ENCODE results near the gene HIGD2A.
"Not testable (repeated sequence)": the region's sequence is repeated elsewhere in the genome, so short reads cannot be mapped to it uniquely, and the experiment has no call there.

Gene HIGD2A

DNA sequence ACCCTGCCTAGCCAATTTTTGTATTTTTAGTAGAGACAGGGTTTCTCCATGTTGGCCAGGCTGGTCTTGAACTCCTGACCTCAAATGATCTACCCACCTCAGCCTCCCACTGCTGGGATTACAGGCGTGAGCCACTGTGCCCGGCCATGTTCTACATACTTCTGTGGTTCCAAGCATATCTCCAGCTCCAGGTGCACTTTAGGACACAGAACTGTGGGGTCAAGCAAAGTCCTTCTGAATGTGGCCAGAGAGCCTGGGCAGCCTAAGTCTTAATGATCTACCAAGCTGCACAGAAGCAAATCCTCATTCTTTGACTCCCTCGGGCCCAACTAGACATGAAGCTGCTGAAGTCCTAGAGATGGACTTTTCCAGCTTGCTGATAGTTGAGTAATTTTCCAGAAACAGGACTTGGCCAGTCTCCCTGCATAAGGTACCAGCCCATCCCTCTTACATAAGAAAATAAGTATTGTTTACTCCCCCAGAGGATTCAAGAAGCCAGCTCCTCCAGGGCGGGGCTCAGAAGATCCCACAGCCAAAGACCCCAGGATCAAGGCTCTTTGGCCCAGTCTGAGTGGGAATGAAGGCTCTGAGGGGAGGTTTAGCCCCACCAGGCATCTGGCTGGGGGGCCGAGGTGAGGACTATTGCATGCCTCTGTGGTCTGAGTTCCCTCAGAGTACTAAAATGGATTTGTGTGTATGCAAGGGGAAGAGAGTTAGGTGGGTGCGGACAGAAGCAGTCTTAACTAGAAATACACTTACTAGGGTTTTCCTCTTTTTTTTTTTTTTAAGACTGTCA lies 19.1 kb downstream of the HIGD2A start:
- in situ Hi-C loops (cut with HindIII; ENCODE audit: low pct_unique_long_range_greater_than_20kb, low sequenced_read_pairs), result no loop called here
- TF ChIP-seq JUND (IDR thresholded peaks at IDR 0.05; ENCODE audit: low read depth), result no peak
- no peak for DNase-seq (ENCODE audit: low read depth in 1 of 2, low spot score in 1 of 2)

DNA sequence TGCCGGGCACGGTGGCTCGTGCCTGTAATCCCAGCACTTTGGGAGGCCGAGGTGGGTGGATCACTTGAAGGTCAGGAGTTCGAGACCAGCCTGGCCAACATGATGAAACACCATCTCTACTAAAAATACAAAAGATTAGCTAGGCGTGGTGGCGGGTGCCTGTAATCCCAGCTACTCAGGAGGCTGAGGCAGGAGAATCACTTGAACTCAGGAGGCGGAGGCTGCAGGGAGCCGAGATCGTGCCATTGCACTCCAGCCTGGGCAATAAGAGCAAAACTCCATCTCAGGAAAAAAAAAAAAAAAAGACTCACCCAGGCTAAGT lies 19.7 kb downstream of the HIGD2A start:
- DNase-seq (ENCODE audit: low read depth in 1 of 2, low spot score in 1 of 2); in situ Hi-C loops (cut with HindIII; ENCODE audit: low pct_unique_long_range_greater_than_20kb, low sequenced_read_pairs): not testable (repeated sequence)

DNA sequence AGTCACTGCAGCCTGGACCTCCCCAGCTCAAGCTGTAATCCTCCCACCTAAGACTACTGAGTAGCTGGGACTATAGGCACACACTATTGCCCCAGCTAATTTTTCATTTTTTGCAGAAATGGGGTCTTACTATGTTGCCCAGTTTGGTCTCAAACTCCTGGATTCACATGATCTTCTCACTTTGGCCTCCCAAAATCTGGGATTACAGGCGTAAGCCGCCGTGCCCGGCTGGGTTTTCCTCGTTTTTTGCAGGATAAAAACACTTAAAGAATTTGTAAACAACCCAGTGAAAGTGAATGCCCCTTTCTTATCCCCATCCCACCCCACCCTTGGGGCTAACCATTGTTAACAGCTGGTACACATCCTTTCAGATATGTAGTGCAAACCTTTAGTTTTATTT lies 20.0 kb downstream of the HIGD2A start:
- no peak for DNase-seq (ENCODE audit: low read depth in 1 of 2, low spot score in 1 of 2)
- TF ChIP-seq JUND (IDR thresholded peaks at IDR 0.05; ENCODE audit: low read depth), result no peak
- in situ Hi-C loops (cut with HindIII; ENCODE audit: low pct_unique_long_range_greater_than_20kb, low sequenced_read_pairs), result no loop called here

DNA sequence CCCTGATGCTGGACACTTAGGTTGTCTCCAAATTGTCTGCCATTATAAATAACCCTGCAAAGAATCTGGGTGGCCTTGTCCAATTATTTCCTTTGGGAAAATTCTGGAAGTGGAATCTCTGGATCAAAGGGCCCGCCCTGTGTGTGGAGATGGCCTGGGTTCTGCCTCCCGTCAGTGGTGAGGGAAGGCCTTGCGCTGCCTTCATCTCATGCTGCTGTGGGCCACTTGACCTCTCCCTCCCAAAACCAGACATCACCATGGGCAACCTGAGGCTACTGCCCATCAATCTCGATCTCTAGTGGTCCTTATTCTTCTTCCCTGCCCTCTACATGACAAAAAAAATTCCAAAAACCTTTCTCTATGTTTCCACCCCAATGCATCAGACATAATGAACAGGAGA lies 21.2 kb downstream of the HIGD2A start:
- in situ Hi-C loops (cut with HindIII; ENCODE audit: low pct_unique_long_range_greater_than_20kb, low sequenced_read_pairs), result no loop called here
- no peak for TF ChIP-seq JUND (IDR thresholded peaks at IDR 0.05; ENCODE audit: low read depth)
- DNase-seq (ENCODE audit: low read depth in 1 of 2, low spot score in 1 of 2), result no peak

DNA sequence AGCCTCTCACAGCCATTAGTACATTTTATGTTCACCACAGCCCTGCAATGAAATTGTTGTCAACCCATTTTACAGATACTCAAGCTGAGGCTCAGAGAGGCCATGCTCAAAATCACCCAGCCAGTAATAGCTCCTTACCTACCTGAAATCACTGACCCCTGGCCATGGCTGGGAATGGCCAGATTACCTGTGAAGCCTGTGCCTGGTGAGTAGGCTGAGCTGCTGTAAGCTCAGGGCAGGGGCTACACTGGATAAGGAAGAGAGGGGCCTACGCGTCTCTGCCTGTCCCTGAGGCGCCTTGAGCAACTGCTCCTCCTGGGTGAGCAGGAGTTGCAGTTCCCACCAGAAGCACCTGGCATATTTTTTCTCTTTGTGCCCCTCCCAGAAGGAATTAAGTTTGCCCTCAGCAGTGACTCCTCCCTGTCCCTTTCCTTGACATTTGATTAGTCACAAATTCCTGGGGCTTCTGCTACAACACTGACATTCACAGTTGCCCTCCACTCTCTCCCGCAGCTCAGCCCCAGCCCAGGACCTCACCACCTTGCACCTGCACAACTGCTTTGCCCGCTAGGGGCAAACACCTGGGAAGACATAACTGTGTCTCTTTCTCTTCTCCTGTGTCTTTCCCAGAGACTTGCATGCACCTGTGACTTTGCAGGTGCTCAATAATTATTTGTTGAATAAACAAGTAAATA lies 22.1 kb downstream of the HIGD2A start:
- in situ Hi-C loops (cut with HindIII; ENCODE audit: low pct_unique_long_range_greater_than_20kb, low sequenced_read_pairs), result no loop called here
- no peak for DNase-seq (ENCODE audit: low read depth in 1 of 2, low spot score in 1 of 2)
- TF ChIP-seq JUND (IDR thresholded peaks at IDR 0.05; ENCODE audit: low read depth), result no peak

DNA sequence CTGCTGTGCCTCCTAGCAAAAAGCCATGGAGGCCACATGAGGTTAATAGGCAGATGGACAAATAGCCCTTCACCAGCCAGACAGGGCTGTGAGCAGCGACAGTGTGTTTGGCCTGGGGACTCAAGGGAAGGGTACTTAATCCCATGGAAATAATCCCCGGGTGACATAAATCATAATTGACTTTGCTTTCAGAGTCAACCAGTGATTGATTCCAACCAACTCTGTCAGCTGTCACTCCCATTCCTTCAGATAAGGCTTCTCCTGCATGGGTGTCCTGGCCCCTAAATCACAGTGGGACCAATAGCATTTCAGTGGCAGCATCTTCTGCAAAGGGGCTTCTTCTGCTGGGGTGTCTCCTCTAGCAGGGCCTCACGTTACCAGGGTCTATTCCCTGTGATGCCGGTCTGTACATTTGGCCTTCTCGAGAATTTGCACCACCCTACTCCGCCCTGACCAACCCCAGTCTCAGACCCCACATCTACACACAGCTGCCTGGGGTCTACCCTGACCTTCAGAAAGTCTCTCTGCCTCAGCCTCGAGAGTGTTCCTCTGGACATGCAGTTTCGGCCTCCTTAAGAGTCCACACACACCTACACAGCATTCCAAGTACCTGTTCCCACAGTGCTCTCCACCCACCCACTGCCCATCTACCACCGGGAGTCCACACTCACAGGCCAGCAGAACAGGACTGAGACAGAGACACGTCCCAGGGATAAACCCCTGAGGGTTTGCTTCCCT lies 24.1 kb downstream of the HIGD2A start:
- in situ Hi-C loops (cut with HindIII; ENCODE audit: low pct_unique_long_range_greater_than_20kb, low sequenced_read_pairs), result no loop called here
- no peak for DNase-seq (ENCODE audit: low read depth in 1 of 2, low spot score in 1 of 2)
- no peak for TF ChIP-seq JUND (IDR thresholded peaks at IDR 0.05; ENCODE audit: low read depth)

DNA sequence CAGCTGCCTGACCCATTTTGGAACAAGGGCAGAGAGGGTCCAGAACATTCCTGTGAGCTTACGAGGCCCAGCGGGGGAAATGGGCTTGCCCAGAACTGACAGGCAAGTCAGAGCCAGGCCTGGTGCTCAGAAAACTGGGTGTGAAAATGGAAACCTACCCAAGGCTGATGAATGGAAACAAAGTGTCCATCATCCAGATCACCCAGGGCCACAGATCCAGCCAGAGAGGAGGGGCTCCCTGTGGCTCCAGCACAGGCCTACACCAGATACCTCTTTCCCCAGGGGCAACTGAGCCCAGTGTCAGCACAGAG lies 24.7 kb downstream of the HIGD2A start:
- DNase-seq (ENCODE audit: low read depth in 1 of 2, low spot score in 1 of 2), result no peak
- TF ChIP-seq JUND (IDR thresholded peaks at IDR 0.05; ENCODE audit: low read depth), result no peak
- in situ Hi-C loops (cut with HindIII; ENCODE audit: low pct_unique_long_range_greater_than_20kb, low sequenced_read_pairs), result no loop called here

DNA sequence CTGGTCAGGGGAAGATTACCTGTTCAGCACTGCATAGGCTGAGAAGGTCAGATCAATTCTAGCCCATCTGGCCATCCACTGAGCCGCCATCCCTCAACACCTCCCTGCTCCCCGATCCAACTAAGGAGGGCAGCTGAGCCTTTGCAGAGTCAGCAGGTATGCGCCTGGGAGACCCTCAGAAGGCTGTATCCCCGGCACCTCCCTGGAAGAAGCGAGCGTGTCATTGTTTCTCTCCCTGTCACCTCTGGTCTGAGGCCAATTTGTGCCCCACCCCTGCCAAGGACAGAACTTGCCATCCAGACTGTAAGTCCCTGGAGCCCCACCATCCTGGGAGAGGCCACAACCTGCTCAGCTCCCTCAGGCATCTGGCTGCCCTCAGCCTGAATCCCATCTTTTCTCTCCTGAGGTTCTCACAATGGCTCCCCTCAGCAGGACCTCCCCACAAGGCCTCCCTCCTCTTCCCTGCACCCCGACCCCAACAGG lies 25.2 kb downstream of the HIGD2A start:
- no peak for TF ChIP-seq JUND (IDR thresholded peaks at IDR 0.05; ENCODE audit: low read depth)
- in situ Hi-C loops (cut with HindIII; ENCODE audit: low pct_unique_long_range_greater_than_20kb, low sequenced_read_pairs), result no loop called here
- no peak for DNase-seq (ENCODE audit: low read depth in 1 of 2, low spot score in 1 of 2)

DNA sequence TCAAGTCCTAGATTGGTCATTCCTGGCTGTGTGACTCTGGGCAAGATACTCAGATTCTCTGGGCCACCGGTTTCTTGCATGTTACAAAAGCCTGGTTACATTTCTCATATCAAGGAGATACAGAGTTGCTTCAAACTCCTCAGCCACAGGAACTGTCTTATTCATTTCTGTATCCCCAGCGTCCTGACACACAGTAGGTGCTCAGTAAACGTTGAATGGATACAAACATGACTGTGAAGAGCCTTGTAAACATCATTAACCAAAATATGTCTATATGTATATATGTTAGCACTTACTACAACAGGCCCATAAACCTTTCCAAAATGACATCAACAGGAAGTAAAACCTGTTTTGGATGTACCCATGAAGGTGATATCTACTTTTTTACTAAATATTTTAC lies 26.2 kb downstream of the HIGD2A start:
- no peak for TF ChIP-seq JUND (IDR thresholded peaks at IDR 0.05; ENCODE audit: low read depth)
- DNase-seq (ENCODE audit: low read depth in 1 of 2, low spot score in 1 of 2), result no peak
- in situ Hi-C loops (cut with HindIII; ENCODE audit: low pct_unique_long_range_greater_than_20kb, low sequenced_read_pairs), result no loop called here

DNA sequence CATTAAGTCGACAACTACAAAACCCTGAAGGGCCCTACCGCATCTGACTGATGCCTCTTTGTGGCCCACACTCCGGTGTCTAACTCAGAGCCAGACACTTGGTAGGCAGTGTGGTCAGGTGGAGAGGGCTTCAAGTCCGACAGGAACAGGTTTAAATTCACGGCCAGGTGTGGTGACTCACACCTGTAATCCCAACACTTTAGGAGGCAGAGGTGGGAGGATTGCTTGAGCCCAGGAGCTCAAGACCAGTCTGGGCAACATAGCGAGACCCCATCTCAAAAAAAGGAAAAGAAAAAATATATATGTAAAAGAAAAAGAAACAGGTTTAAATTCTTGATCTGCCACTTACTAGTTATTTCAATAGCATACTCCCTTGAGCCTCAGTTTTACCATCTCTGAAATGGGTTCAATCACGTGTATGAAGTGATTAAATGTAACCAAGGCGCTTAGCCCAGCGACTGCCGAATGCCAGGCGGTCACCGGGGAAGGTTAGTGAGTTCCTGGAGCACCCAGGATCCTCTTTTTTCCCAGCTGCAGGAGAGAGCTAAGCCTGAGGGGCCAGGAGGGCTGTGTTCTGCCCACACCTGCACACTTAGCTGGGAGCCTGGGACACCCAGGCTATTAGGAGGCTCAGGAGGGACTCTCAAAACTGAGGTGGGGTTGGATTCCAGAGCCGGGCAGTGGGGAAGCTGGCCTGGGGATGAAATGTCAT lies 26.8 kb downstream of the HIGD2A start:
- TF ChIP-seq JUND (IDR thresholded peaks at IDR 0.05; ENCODE audit: low read depth), result no peak
- peak in 1 of 2 experiments; percentile 69 for DNase-seq (ENCODE audit: low read depth in 1 of 2, low spot score in 1 of 2)
- in situ Hi-C loops (cut with HindIII; ENCODE audit: low pct_unique_long_range_greater_than_20kb, low sequenced_read_pairs), result no loop called here

DNA sequence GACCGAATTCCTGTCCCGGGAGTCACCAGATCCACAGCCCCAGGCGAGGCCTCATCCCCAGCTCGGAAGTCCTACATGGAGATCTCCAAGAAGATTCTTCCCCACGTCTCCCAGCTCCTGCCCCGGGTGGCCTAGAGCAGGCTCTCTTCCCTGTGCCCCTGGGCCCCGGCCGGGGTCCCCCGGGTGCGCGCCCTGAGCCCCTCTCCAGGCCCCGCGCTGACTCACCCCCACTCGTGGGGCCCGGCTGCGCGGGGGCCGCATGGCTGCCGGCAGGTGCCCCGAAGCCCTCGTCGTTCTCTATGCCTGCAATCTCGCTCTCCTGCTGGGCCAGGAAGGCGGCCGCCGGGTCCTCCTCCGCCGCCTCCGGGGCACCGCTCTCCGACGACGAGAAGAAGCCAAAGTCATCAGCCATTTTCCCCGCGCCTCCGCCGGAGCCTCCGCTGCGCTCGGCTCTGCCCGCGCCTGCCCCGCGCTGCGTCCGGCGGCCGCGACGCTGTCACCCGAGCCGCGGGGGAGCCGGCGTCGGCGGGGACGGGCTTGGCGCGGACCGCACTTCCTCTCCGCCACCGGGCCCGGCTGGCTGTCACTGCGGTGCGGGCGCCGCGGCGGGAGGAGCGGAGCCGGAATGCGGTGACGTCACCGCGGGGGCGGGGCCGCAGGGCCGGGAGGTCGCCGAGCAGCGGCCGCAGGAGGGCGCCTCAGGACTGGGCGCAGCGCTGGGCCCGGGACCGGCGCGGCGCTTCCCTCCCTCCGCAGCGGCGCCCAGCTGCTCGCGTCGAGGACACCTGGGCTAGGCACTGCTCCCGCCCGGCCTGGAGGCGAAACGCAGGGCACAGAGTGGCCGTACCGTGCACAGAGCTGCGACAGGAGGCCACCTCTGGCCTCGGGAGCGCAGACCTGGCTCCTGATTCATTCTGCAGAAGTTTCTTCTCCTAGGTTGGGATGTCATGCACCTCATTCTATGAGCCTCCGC lies 27.7 kb downstream of the HIGD2A start, which contains the start of gene CLTB:
CLTB (minus strand) TSS at position 588 of the 973 bp plus-strand sequence; CDS start at position 412, 176 bp downstream.
- peak; percentile 88 to 93 for DNase-seq (ENCODE audit: low read depth in 1 of 2, low spot score in 1 of 2)
- no peak for TF ChIP-seq JUND (IDR thresholded peaks at IDR 0.05; ENCODE audit: low read depth)
- in situ Hi-C loops (cut with HindIII; ENCODE audit: low pct_unique_long_range_greater_than_20kb, low sequenced_read_pairs), result no loop called here
